Prostate gland (tissue), 2 donors: ENCODE data around the gene MYO1G.

Experiments used
- POLR2A ChIP-seq: fragments of 450-650 bp; IDR thresholded peaks from one replicate; pipeline ENCODE4 v1.6.1; 2016; ENCODE audit warnings: antibody characterized with exemption, mild to moderate bottlenecking
- TF ChIP-seq, protein P1 (sequence below), 4 experiments: fragments of 200-600 bp in 2 of 4; fragments of 450-650 bp in 2 of 4; sonication (generic) in 2 of 4; IDR thresholded peaks; 1 replicate in 3 of 4; 2 replicates in 1 of 4; pipeline ENCODE4 v1.5.1; 2016 to 2019; ENCODE audit warnings: antibody characterized with exemption in 4 of 4, mild to moderate bottlenecking in 2 of 4, moderate library complexity in 2 of 4

GRCh38 chr7:44977959-44978335, 868 bp downstream of the MYO1G start:
- TF ChIP-seq, protein P1, sequence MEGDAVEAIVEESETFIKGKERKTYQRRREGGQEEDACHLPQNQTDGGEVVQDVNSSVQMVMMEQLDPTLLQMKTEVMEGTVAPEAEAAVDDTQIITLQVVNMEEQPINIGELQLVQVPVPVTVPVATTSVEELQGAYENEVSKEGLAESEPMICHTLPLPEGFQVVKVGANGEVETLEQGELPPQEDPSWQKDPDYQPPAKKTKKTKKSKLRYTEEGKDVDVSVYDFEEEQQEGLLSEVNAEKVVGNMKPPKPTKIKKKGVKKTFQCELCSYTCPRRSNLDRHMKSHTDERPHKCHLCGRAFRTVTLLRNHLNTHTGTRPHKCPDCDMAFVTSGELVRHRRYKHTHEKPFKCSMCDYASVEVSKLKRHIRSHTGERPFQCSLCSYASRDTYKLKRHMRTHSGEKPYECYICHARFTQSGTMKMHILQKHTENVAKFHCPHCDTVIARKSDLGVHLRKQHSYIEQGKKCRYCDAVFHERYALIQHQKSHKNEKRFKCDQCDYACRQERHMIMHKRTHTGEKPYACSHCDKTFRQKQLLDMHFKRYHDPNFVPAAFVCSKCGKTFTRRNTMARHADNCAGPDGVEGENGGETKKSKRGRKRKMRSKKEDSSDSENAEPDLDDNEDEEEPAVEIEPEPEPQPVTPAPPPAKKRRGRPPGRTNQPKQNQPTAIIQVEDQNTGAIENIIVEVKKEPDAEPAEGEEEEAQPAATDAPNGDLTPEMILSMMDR (IDR thresholded peaks at IDR 0.05): no peak
- no peak for TF ChIP-seq POLR2A
